NCI-H446 (cell line): Measurements from ENCODE around the gene ZNF471.

Source experiments
- DNase-seq, 2 experiments: peaks; one replicate each; lab custom pipeline; 2025; lab: John Stamatoyannopoulos, UW

ZNF471 gene

GRCh38 chr19:56507446-56508289 is at the start of gene ZNF471:
TSS of gene ZNF471 (plus strand) at chr19:56507855. CDS start at chr19:56511572, 3,717 bp downstream.
- DNase-seq = peak in 1 of 2 experiments; percentile 42

GRCh38 chr19:56474308-56474707 is 33.3 kb upstream of the ZNF471 start:
- no peak for DNase-seq

- no peak for DNase-seq
Observed at GRCh38 chr19:56476093-56476492, 31.6 kb upstream of the ZNF471 start.

DNA sequence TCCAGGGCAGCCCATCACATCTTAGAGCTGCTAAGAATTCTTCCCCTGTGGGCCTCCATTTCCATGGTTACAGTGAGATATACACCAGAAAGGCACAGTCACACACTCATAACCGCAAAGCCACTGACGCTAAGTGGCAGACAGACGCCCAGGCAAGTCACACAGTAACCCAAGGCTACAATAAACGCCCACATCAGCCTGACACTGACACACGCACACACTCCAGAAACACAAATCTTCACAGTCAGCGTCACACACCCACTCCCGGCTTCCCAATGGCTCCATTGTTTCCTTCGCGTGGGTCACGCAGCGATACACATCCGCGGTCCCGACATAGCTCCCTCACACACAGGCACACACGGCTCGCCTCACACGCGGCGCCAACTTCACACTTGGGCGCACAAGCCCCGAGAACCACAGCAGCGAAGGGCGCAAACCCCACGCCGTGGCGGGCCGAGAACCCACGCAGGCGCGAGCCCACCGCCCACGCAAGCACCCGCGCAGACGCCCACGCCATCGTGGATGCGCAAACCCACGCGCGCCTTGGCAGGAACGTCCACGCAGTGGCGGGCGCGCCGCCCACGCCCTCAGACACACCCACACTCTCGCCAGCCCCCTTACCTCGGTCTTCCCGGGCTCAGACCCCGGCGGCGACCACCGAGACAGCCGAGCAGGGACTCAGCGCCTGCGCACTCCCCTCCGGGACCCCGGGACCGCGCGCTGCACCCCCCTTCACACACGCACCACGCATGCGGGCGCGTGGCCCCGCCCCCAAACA is 30.8 kb upstream of the ZNF471 start, which contains the start of gene ZNF667:
Gene ZNF667, minus strand, starts transcription at position 695 of the 778 bp plus-strand sequence. CDS start 14,975 bp downstream, outside the sequence.
- DNase-seq = no peak

DNA sequence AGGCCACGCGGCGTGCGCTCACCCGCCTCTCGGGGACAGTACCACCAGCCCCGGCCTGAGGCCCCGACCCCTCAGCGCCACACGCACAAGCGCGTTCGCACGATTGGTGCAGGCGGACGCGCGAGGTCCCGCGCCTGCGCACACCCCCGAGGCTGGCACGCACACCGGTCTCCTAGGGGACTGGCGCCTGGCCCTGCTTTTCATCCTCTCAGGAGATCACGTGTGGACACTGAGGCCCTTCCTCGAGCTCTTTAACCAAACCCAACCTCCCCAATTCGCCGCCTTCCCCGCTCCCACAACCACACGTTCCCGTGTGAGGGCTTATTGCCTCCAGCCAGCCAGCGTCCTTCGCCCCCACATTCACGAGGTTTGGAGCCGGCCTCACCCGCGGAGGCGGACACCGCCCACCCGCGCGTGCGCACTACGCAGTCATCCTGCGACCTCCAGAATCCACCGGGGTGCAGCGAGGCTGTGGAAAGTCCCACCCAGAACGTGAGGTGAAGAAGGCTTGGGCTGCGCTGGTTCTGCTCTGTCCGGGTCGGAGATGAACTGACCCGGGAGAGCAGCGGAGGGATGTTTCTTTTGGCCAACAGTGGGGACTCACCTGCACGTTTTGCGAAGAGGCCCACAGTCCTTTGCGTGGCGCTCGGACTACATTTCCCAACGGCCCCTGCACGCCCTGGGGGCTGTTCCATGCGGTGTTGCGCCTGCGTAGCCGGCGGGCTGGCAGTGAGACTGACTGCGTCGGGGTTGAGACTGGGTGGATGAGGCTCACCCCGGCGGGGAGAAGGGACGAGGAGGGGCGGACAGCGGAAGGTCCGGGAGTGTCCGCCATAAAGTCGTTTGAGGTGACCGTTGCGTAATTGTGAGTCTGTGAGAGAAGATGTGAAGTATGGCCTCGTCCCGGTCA is 30.0 kb upstream of the ZNF471 start:
- no peak for DNase-seq

DNA sequence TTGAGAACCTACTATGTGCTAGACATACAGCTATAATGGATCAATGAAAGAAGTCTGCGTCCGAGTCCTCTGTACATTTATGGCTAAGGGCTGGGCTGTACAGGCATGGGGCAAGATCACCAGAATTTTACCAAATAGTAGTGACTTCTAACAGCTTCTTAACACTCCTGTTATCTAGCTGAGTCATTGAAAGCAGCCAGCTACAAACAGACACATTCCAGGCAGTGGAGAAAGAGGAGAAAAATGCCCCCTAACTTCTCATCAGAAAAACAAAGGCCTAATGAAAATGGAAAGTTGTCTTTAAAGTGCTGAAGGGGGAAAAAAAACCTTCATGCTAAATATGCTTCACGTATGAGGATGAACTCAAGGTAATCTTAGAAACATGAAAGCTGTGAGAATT is 16.3 kb upstream of the ZNF471 start:
- DNase-seq = no peak

- DNase-seq = no peak
Observed at GRCh38 chr19:56504581-56504980, 3.1 kb upstream of the ZNF471 start.

GRCh38 chr19:56508290-56508778 is 679 bp downstream of the ZNF471 start:
- DNase-seq = no peak

DNA sequence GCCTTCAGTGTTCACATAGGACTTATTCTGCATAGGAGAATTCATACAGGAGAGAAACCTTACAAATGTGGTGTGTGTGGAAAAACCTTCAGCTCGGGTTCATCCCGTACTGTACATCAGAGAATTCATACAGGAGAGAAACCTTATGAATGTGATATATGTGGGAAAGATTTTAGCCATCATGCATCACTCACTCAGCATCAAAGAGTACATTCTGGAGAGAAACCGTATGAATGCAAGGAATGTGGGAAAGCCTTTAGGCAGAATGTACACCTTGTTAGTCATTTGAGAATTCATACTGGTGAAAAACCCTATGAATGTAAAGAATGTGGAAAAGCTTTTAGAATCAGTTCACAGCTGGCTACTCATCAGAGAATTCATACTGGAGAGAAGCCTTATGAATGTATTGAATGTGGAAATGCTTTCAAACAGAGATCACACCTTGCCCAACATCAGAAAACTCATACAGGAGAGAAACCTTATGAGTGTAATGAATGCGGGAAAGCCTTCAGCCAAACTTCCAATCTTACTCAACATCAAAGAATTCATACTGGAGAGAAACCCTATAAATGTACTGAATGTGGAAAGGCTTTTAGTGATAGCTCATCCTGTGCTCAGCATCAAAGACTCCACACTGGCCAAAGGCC is 17.7 kb downstream of the ZNF471 start:
- DNase-seq = no peak

- no peak for DNase-seq
Observed at GRCh38 chr19:56537442-56537841, 29.8 kb downstream of the ZNF471 start.

DNA sequence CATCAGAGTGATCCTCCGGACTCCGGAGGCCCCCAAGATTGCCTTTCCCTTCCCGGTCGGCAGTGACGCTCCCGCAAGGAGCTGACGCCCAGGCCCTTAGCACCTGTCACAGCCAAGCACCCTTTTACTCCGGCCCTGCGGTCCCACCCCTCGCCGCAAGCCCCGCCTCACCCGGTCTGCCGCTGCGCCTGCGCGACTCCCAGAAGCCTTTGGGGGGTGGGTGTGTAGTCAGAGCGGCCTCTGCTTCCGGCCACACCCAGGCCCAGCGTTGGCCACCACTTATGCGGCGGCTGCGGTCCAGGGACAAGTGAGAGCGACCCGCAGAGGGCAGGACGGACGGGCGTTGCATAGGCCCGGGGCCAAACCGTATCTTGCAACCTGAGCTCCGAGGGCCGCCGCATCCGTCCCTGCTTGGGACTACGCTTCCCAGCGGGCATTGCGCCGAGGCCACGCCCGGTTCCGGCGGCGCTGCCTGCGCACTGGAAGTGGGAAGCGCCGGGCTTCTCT is 30.7 kb downstream of the ZNF471 start:
- DNase-seq = peak; percentile 69 to 88

DNA sequence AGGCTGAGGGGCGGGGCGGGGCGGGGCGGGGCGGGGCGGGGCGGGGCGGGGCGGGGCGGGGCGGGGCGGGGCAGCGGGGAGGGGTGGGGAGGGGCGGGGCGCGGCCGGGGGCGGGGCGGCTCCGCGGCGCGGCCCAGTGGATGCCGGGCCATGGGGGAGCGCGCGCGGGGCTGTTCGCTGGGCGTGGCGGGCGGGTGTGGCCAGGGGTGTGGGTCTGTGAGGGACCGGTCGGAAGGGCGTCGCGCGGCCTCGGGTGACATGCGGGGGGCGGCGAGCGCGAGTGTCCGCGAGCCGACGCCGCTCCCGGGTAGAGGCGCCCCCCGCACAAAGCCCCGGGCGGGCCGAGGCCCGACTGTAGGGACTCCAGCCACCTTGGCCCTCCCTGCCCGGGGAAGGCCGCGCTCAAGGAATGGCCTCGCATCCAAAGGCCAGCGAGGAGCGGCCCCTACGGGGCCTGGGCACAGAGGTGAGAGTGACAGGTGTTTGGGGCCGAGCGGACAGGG is 31.2 kb downstream of the ZNF471 start, which contains the start of gene ZFP28:
Gene ZFP28, plus strand, starts transcription at position 188 of the 503 bp plus-strand sequence. Its CDS starts 71 bp downstream, at position 259.
- peak in 1 of 2 experiments; percentile 88 for DNase-seq

- no peak for DNase-seq
Observed at GRCh38 chr19:56543776-56544175, 36.1 kb downstream of the ZNF471 start.

DNA sequence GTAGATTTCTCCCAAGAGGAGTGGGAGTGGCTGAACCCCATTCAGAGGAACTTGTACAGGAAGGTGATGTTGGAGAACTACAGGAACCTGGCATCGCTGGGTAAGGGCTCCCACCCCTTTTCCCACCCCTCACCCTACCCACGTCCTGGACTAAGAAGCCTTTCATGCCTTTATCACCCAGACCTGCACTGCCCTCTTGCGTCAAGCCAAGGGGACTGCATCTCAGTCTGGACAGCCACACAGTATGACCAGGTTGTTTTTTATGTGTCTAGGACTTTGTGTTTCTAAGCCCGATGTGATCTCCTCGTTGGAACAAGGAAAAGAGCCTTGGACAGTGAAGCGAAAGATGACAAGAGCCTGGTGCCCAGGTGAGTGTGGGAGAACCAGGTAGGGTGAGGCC is 39.9 kb downstream of the ZNF471 start:
- no peak for DNase-seq

GRCh38 chr19:56554272-56554869 is 46.7 kb downstream of the ZNF471 start:
- no peak for DNase-seq

DNA sequence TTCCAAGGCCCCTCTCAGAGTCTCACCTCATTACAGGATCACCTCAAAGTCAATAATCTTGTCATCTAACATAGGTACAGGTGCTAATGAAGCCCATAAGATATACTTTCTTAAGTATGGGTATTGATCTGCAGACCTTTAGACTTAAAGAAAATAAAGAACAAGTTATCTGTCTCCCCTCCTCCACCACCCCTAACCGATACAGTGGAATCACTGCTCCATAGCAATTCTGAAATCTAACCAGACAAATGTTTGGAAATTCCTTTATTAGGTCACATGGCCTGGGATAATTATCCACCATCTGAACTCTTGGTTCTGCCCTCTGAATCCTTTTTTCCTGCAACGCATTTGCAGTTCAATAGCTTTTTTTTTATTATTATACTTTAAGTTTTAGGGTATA is 55.1 kb downstream of the ZNF471 start:
- no peak for DNase-seq

DNA sequence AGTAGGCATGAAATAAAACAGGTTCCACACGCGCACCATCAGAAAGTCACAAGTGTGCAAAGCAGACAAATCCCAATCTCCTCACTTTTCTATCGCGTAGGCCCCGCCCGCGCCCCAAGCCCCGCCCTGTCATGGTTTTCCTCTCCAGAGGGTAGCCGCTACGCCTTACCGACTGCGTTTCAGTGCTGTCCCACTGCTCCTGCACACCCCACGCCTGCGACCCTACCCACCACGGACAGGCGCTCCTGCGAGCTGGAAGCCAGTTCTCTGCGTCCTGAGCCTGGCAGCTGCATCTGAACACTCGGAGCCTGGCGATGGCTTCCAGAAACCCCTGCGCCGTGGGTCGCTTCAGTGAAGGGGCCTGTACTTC is 59.2 kb downstream of the ZNF471 start:
- peak in 1 of 2 experiments; percentile 33 for DNase-seq

DNA sequence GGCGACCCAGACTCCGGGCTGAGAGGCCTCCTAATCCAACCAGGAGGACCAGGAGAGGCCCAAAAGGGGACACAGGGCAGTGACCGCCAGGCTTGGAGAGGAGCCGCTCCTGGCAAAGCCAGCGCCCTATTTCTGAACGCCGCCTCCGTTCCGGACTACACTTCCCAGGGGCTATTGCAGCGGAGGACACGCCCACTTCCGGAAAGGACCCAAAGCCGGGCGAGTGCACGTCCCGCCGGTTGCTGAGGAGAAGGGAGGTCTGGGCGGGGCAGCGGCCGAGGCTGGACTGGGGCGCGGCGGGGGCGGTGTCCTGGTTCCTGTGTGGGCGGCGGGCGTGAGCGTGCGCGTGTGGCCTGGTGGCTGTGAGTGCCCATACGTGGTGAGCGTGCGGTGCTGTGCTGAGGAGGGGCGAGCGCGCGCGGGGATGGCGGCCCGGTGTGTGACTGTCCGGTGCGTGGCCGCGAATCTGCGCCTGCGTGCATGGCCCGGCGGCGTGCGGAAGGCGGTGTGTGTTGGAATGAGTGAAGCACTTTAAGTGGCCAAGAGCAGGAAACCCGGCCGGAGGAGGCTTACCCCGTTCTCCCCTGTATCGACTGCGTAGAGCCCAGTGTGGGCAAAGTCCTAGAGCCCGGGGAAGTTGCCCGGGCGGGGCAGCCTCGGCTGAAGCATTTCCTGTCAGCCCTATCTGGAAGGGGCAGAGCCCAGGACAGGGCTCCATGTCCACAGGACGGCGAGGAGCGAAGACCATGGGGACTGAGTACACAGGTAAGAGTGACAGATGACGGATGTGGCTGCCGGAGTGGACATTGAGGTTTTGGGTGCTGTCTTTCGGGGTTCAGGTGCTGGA is 59.8 kb downstream of the ZNF471 start, which contains the start of gene ZNF470:
Gene ZNF470, plus strand, starts transcription at position 195 of the 847 bp plus-strand sequence. CDS start 2,844 bp downstream, outside the sequence.
- DNase-seq = peak; percentile 74 to 90

GRCh38 chr19:56572589-56572988 is 64.9 kb downstream of the ZNF471 start:
- no peak for DNase-seq
